HG02970 (cell line): Measurements from ENCODE around the gene TUBA3D.
"Not testable (repeated sequence)": the region's sequence is repeated elsewhere in the genome, so short reads cannot be mapped to it uniquely, and the experiment has no call there.

ENCODE experiments used
- ATAC-seq: cut with Tn5 transposase; IDR thresholded peaks from one replicate; pipeline ENCODE4 v1.9.1; 2021; ENCODE audit warnings: mild to moderate bottlenecking, moderate library complexity, moderate number of reproducible peaks; ENCODE audit not compliant: unreplicated experiment, low FRiP score

TUBA3D gene

DNA sequence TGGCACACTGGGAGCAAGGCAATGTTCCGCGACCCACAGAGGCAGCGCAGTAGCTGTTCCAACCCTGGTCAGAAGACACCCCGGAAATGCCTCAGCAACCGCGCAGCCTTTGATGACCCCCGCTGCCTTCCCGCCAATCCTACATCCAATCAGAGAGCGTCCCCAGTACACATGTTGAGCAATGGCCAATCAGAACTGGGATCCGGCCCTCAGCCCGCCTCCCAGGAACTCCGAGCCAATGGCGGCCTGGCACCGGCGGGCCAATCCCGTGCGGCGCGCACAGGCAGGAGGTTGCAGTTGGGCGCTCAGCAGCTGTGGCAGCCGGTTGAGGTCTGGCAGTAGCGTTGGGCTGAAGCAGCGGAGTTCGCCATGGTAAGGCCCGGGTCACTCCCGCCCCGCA lies at the start of gene TUBA3D:
TUBA3D (plus strand) TSS at position 289 of the 400 bp plus-strand sequence; CDS start at position 370, 81 bp downstream.
- no peak for ATAC-seq

DNA sequence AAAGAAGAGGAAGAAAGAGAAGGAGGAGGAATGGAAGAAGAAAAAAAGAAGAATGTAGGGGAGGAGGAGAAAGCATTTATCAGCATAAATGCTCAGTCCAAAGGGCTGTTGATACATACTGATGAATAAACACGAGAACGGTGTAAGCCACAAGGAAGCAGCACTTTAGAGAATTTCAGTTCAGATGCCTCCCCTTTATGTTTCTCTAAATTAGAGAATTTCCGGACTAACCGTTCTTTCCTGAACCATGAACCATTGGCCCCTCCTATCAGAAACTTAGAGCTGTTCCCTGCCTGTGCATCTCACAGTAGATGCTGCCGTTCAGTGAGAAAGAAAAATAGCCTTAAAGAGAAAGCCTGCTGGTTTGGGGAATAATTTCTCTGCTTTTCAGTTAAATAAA lies 49.2 kb upstream of the TUBA3D start:
- ATAC-seq, result no peak

DNA sequence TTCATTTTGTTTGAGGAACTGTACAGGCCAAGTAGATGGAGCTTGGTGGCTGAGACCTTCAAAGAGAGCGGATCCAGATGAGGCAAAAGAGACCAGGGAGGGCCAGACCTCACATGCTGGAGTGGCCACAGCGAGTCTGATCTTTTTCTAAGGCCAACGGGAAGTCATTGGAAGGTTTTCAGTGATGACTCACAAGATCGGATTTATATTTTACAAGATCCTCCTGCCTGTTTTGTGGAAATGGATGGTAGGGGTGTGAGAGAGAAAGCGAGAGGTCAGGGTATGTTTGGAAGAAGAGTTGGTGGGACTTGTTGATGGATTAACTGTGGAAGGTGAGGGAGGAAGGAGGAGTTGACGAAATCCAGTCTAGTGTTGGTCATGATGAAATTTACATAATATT lies 44.6 kb upstream of the TUBA3D start:
- ATAC-seq, result no peak

DNA sequence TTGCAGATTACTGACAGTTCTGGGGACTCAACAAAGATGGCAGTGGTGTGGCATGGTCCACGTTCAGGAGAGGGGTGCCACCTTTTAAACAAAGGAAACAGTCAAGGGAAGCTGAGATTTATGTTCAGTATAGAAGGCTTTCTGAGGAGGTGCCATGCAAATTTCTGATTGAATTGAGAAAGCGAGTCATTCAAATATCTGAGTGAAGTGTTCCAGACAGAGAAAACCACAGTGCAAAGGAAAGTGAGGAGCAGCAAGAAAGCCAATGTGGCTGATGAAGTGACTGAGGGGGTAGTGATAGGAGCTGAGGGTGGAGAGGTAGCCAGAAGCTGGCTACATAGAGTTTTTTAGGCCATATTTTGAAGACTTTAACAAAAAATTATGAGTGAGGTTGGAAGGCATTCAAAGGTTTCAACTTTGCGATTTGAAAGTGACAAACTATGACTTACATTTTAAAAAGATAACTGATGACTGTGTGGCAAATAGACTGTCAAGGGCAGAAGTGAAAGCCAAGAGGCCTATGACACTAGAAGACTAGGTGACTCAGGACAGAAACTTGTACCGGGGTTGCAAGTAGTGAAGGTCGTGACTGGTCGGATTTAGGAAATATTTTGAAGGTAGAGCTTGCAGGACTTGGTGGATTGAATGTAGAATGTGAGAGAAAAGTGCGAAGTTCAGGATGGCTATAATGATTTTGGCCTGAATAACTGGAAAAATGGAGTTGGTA lies 35.0 kb upstream of the TUBA3D start:
- not testable (repeated sequence) for ATAC-seq

DNA sequence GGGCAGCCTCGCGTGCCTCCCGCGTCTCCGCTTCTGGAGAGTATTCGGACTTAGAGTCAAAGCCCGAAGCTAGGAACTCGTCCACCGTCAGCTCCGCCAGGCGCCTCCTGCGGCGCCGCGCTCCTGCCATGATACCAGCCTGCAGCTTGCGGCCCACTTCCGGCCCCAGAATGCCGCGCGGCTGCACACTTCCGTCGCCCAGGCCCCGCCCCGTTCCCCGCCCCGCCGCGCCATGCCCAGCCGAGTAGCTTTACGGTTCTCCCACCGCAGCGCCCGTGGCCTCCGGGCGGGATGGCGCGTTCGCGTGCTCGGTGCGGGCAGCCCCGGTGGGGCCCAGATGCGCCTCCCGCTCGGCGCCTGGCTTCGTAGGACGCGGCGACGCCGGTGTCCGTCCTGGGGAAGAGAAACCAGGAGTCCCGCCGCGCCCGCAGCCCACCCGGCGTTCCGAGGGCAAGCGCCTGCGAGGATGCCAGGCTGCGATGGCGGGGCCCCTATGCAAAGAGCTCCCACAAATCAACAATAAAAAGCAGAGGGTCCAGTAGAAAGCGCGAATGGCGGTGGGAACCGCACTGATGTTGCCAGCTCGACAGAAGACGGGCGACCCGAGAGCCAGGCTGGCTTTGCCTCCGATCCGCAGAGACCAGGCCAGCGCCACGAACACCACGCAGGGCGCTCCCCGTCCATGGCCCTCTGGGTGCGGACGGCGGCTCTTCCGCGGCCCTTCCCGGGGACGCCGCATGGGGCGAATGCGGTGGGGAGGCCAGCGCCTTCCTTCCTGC lies 31.0 kb upstream of the TUBA3D start:
- ATAC-seq, result not testable (repeated sequence)

DNA sequence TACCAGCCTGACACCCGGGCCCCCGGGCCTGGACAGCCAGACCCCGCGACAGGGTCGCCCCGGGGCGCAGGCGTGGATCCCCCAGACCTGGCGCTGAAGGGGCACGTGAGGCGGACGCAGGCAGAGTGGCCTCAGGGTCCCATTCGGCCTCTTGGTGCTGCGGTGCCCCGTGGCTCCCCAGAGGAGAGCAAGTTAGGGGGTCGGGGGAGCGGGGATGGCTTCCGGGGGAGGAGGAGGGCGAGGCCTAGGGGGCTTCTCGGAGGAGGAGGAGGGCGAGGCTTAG lies 30.5 kb upstream of the TUBA3D start:
- not testable (repeated sequence) for ATAC-seq

DNA sequence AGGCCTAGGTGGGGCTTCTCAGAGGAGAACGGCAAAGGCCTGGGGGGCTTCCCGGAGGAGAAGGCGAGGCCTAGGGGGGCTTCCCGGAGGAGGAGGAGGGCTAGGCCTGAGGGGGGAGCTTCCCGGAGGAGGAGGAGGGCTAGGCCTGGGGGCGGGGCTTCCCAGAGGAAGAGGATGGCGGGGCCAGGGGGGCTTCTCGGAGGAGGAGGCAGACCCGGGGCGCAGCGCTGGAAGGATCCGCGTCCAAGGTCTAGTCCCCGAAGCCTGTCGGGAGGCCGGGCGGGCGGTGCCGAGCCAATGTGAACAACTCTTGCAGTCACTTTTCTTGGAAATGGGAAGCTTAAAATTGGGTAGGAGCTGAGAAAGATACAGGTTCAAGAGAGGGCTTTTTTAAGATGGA lies 30.0 kb upstream of the TUBA3D start:
- no peak for ATAC-seq

DNA sequence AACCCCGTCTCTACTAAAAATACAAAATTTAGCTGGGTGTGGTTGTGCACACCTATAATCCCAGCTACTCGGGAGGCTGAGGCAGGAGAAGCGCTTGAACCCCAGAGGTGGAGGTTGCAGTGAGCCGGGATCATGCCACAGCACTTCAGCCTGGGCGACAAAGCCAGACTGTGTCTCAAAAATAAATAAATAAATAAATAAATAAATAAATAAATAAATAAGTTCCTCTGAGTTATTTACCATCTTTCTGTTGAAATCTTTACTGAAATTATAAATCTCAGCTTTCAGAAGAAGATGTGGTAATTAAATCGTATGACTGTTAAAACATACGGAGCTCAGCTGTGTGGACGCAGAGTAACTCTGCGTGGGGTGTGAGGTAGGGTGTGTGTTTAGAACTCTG lies 27.9 kb upstream of the TUBA3D start:
- ATAC-seq, result not testable (repeated sequence)

DNA sequence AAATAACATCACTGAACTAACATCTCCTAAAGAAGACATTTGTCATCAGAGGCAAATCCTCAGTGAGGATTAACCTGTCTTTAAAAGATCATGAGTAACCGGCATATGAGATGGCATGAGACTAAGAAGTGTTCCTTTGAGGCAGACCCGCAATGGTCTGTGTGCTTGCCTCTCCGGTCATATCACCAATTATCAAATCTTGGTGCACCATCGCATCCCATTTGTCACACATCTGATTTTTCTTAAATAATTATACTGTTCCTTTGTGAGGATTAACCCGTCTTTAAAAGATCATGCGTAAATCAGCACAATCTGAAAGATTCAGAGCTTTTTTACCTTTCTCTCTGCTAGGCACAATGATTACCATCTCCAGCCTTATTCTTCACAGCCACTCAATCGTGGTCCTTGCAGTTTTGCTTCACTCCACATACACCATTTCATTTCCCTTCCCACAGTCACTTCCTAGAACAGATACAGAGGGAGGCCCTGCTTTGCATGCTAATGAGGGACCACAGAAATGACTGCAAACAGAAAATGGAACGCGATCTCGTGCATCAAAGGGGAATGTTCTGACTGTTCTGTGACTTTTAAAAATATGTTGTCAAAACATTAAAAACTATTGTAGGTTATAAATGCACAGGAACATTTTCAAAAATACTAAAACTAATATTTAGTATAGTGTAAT lies 24.5 kb upstream of the TUBA3D start:
- not testable (repeated sequence) for ATAC-seq

DNA sequence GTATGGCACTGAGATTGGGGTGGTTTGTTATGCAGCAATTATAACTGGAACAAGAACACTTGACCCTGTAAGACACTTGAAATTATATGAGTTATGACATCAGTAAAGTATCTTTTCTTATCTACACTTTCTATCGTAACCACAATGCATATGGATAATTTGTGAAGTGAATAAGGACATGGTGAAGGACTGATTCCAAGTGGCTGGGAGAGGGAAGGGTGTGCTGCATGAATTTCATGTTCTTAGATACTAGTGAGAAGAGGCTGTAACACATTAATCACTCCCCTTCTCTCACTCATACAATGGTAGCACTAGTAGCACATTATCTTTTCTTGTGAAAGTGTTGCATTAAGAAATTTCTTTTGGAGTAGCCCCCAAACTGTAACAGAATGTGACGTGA lies 21.0 kb upstream of the TUBA3D start:
- not testable (repeated sequence) for ATAC-seq

DNA sequence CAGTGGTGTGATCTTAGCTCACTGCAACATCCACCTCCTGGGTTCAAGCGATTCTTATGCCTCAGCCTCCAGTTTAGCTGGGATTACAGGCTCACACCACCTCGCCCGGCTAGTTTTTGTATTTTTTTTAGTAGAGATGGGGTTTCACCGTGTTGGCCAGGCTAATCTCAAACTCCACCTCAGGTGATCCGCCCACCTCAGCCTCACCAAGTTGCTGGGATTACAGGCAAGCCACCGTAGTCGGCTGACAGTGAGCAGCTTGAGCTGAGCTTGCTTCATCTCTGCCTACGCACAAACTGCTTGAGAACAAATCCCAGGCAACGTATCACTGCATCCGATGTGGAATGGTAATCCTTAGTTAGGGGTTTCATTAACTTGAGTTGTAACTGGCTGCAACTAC lies 8.2 kb upstream of the TUBA3D start:
- ATAC-seq, result not testable (repeated sequence)

DNA sequence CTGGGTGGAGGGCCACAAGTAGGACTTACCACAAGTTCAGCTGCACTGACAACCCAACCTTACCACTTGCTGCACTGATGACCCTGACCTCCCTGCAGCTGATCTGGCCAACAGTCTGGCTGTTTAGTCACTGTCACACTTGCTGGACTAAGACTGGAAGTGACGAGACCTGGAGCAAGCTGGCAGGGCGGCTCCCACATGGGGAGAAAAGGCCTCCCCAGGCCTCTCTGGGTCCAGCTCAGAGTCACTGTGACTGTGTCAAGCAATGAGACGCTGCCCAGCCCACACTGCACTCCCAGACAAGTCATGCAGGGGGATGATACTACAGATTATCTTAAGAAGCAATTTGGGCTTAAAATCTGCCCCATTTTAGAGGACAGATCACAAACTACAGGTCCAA lies 5.0 kb upstream of the TUBA3D start:
- ATAC-seq, result not testable (repeated sequence)

DNA sequence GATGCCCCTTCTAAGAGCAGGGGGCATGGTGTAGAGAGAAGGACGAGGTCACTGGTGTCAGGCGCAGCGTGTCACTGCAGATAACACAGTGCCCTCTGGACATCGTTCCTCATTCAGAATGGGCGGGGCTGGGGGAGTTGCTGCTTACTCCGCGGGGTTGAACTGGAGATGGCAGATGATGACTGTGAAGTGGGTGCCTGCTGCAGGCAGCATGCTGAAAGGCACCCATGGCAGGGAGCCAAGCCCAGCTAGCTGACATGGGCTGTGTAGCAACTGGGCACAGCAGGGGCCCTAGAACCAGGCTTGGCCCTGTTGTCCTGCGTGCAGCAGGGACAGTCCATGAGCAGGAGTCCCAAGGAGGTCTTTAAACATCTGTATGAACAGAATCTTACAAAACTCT lies 4.3 kb upstream of the TUBA3D start:
- not testable (repeated sequence) for ATAC-seq

DNA sequence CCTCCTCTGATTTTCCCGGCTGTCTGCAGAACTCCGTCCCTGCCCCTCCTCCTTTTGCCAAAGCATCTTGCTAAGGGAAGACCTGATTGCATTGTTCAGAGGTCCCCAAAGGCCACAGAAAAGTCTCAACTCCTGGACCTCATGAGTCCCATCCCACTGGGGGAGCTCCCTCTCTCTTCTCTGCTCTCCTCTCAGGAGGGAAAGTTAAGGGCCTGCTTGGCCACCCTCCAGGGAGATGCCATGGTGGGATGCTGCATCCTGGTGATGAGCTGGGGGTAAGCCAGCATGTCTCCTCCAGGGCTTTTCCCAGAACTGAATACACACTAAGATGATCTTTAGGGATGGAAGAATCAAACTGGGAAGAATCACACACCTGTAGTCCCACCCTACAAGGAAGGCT lies 2.7 kb upstream of the TUBA3D start:
- ATAC-seq, result not testable (repeated sequence)

DNA sequence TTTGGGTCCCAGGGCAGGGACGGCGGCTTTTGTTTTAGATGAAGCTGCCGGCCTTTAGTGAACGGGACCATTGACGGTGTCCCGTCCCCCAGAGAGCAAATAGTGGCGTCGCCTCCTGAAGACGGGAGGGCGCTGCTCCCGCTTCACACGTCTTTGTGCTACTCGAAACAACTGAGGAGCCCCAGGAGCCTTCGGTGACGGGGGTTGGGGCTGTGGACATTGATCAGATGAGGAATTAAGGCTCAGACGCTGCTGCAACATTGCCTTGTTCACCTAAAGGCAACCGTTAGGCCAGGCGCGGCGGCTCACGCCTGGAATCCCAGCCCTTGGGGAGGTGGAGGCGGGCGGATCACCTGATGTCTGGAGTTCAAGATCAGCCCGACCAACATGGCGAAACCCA lies 444 bp downstream of the TUBA3D start:
- not testable (repeated sequence) for ATAC-seq

DNA sequence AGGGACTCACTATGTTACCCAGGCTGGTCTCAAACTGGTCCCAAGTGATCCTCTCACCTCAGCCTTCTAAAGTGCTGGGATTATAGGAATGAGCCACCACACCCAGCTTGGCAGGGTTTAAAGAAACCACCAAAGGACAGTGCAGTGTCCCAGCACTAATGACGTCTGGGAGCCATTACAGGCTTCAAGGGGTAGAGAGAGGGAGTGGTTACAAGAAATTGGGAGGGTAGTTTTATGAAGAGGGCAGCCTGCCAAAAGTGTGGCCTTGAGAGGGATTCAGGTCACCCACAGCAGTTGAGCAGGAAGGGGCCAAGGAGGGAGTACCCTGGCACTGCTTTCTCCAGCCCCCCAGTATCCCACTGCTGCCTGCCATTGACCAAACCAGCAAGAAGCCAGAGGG lies 1.3 kb downstream of the TUBA3D start:
- not testable (repeated sequence) for ATAC-seq

DNA sequence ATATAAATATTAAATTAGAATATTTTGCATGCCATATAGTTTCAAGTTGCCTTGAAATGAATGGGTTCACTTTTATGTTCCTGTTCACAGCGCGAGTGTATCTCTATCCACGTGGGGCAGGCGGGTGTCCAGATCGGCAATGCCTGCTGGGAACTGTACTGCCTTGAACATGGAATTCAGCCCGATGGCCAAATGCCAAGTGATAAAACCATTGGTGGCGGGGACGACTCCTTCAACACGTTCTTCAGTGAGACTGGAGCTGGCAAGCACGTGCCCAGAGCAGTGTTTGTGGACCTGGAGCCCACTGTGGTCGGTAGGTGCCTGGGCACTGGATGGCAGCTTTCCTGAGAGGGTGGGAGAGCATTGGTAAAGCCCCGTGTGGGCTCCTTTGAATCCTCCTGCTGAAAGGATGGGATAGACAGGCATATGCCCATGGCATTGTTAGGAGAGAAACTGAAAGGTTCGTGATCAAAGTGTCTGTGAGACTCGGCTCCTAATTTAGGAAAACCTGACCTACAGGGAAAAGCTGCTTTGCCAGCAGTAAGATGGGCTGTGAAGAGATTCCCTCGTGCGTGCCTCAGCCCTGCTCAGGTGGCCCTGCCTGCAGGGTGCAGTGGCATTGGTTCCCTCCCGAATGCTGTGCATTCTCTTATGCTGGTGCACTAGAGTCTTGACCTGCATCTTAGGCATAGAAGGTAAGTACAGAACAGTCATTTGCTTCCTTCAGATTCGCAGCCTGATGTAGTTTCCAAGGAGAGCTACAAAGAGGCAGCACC lies 2.3 kb downstream of the TUBA3D start:
- ATAC-seq, result not testable (repeated sequence)

DNA sequence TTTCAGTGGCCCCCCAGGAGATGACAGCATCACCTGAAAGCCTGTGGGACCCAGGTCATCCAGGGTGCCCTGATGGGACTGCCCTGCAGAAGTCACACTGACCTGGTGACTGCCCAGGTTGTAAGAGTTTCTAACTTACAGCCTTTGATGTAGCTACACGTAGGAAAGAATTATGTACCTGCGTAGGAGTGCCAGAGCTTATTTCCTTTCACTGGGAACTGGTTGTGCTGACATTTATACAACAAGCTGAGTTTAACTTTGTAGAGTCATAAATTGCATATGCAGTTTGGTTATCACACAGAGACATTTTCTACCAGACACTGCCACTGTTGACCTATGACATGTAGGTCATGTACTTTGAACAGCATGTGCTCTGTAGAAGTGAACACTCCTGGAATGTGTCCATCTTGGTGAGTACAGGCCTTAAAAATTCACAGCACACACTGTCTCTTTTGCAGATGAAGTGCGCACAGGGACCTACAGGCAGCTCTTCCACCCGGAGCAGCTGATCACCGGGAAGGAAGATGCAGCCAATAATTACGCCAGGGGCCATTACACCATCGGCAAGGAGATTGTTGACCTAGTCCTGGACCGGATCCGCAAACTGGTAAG lies 3.0 kb downstream of the TUBA3D start:
- ATAC-seq, result not testable (repeated sequence)

DNA sequence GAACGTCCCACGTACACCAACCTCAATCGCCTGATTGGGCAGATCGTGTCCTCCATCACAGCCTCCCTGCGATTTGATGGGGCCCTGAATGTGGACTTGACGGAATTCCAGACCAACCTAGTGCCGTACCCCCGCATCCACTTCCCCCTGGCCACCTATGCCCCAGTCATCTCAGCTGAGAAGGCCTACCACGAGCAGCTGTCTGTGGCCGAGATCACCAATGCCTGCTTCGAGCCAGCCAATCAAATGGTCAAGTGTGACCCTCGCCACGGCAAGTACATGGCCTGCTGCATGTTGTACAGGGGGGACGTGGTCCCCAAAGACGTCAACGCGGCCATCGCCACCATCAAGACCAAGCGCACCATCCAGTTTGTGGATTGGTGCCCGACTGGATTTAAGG lies 4.4 kb downstream of the TUBA3D start:
- not testable (repeated sequence) for ATAC-seq

DNA sequence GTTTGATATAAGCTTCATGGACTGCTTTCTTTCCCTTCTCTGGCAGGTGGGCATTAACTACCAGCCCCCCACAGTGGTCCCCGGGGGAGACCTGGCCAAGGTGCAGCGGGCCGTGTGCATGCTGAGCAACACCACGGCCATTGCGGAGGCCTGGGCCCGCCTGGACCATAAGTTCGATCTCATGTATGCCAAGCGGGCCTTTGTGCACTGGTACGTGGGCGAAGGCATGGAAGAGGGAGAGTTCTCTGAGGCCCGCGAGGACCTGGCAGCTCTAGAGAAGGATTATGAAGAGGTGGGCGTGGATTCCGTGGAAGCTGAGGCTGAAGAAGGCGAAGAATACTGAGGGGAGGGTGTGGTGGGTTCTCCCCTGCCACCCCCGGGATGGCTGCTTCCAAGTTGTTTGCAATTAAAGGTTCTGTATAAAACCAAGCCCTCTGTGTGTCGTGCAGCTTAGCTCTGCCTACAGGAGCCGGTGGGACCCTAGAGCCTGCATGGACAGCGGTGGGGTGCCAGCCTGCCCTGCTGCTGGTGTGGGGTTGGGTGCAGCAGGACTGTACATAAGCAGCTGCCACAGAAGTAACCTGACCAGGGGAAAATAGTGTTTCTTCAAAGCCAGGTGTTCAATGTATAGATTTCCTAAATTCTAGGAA lies 6.7 kb downstream of the TUBA3D start:
- not testable (repeated sequence) for ATAC-seq
